Activated T-cell treated with anti-CD3 and anti-CD28 coated beads, Interleukin-2, amount 50 U/mL, for 48 hours (primary cell): Measurements from ENCODE around the gene DNAJC6.
A peak's percentile ranks its signal among the peaks of the same experiment; 100 is the strongest.

Experiments
- DNase-seq, 2 experiments: peaks; one replicate each; pipeline ENCODE4 v3.0.0-alpha.2; 2020

DNAJC6 gene

GRCh38 chr1:65412256-65412983, 103.1 kb downstream of the DNAJC6 start:
- no peak for DNase-seq

- DNase-seq, result no peak
Measured at GRCh38 chr1:65412984-65413375, 103.6 kb downstream of the DNAJC6 start.

- no peak for DNase-seq
Measured at GRCh38 chr1:65414538-65414937, 105.2 kb downstream of the DNAJC6 start.

GRCh38 chr1:65416767-65417166, 107.4 kb downstream of the DNAJC6 start:
- no peak for DNase-seq

GRCh38 chr1:65417729-65418128, 108.4 kb downstream of the DNAJC6 start:
- DNase-seq, result no peak

GRCh38 chr1:65418522-65419185, 109.3 kb downstream of the DNAJC6 start:
- DNase-seq, result no peak

- DNase-seq, result peak; percentile 98 to 99
Measured at GRCh38 chr1:65419681-65420589, 110.6 kb downstream of the DNAJC6 start.

- DNase-seq, result no peak
Measured at GRCh38 chr1:65420590-65421350, 111.4 kb downstream of the DNAJC6 start, which contains the start of the genes LEPR and LEPROT. Gene LEPR, plus strand, starts transcription at chr1:65420668. Its CDS starts 144,898 bp downstream, at chr1:65565566. Gene LEPROT, plus strand, starts transcription at chr1:65420668. Its CDS starts 57 bp downstream, at chr1:65420725.

- no peak for DNase-seq
Measured at GRCh38 chr1:65421351-65422025, 112.1 kb downstream of the DNAJC6 start.

- no peak for DNase-seq
Measured at GRCh38 chr1:65422241-65423203, 113.2 kb downstream of the DNAJC6 start.

- DNase-seq, result no peak
Measured at GRCh38 chr1:65423884-65424572, 114.7 kb downstream of the DNAJC6 start.

- no peak for DNase-seq
Measured at GRCh38 chr1:65424573-65424889, 115.2 kb downstream of the DNAJC6 start.

- DNase-seq, result no peak
Measured at GRCh38 chr1:65425006-65425405, 115.7 kb downstream of the DNAJC6 start.

GRCh38 chr1:65425697-65426096, 116.4 kb downstream of the DNAJC6 start:
- DNase-seq, result no peak

GRCh38 chr1:65429078-65429477, 119.7 kb downstream of the DNAJC6 start:
- DNase-seq, result no peak

GRCh38 chr1:65429806-65430205, 120.5 kb downstream of the DNAJC6 start:
- no peak for DNase-seq

GRCh38 chr1:65431111-65431705, 121.9 kb downstream of the DNAJC6 start:
- DNase-seq, result no peak

GRCh38 chr1:65432918-65433317, 123.6 kb downstream of the DNAJC6 start:
- no peak for DNase-seq

GRCh38 chr1:65434255-65434654, 124.9 kb downstream of the DNAJC6 start:
- no peak for DNase-seq

- no peak for DNase-seq
Measured at GRCh38 chr1:65434760-65435159, 125.4 kb downstream of the DNAJC6 start.
